Activated T-helper 1 cell treated with anti-CD3 and anti-CD28 coated beads, Interleukin-12 subunit alpha, Interleukin-12 subunit beta, Interleukin-2, Interleukin-4 antibody, amounts not matched to agents 30 ng/mL and 10 ng/mL and 1 ng/mL, durations not matched to agents 14 hours and 24 hours and 36 hours (primary cell): ENCODE data around the gene ZC3H14. TPM values are rescaled to one million over a fixed set of nuclear protein-coding genes. Genes with fewer than 3 reads are reported as not detected.

Source experiments
- DNase-seq: peaks from one replicate; pipeline ENCODE4 v3.0.0; 2021; ENCODE audit warnings: low spot score
- H3K27ac Mint-ChIP-seq: one replicate; pipeline ENCODE4 v1.8.0; 2021; ENCODE audit warnings: mild to moderate bottlenecking, mixed read lengths
- H3K27me3 Mint-ChIP-seq: one replicate; pipeline ENCODE4 v1.8.0; 2022; ENCODE audit warnings: mild to moderate bottlenecking, moderate library complexity, mixed read lengths; ENCODE audit not compliant: insufficient read depth
- H3K36me3 Mint-ChIP-seq: one replicate; pipeline ENCODE4 v1.8.0; 2021; ENCODE audit warnings: low read depth, mixed read lengths
- H3K4me1 Mint-ChIP-seq: one replicate; pipeline ENCODE4 v1.8.0; 2021; ENCODE audit warnings: low read depth, mixed read lengths
- H3K4me3 Mint-ChIP-seq: one replicate; pipeline ENCODE4 v1.8.0; 2021; ENCODE audit warnings: mild to moderate bottlenecking, moderate library complexity, mixed read lengths
- H3K9me3 Mint-ChIP-seq: one replicate; pipeline ENCODE4 v1.8.0; 2021; ENCODE audit warnings: mixed read lengths
- intact Hi-C: fragments of 100-400 bp; cut with micrococcal nuclease; formaldehyde crosslinking; loops from one replicate; pipeline ENCODE4 v1.15.1; 2024
- total RNA-seq: library from RNA; stranded (reverse); gene quantifications from 2 replicates; pipeline ENCODE4 v1.2.3, GENCODE V29; 2022

ZC3H14 gene
- total RNA-seq, 1 donor from 2014 or later = 61.0 TPM

DNA sequence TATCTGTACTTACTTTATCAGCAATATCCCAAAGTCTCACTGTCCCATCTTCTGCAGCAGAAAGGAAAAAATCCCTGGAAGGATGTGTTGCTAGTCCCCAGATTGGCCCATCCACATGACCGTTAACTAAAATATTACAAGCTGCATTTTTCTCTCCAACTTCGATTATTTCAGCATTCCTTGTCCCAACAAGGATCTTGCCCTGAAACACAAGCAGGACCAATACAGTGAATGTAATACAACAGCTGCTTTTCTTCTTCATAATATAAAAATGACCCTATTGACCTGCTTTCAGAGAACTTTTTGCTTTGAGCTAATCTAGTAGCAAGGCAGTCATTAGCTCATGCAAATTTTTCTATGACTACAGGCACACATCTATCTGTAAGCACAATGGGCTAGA, 58.3 kb downstream of the ZC3H14 start:
- no peaks in the 10 kb centered on the region for H3K4me1 Mint-ChIP-seq
- no peaks in the 10 kb centered on the region for H3K9me3 Mint-ChIP-seq
- peaks cover 3% of the 10 kb centered on the region for H3K36me3 Mint-ChIP-seq
- H3K4me3 Mint-ChIP-seq = no peak overlapping the region
- no peaks in the 10 kb centered on the region for H3K27me3 Mint-ChIP-seq
- no peak for DNase-seq
- H3K27ac Mint-ChIP-seq = no peak overlapping the region
- intact Hi-C loops = no loop called here

DNA sequence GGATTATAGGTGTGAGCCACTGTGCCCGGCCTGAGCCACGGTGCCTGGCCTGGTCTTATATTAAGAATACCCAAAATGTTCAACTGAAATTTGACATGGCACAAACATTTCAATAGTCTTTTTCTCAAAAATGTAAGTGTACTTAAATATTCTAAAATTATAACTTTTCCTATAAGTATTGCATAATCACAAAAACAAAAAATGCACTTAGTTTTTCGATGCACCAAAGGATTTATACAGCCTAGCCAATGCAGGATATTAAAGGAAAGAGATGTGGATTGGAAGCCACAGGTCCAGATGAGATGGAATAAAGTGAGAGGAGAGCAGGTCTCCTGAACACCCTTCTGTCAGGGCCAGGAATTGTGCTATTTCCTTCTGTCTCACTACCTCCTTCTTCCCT, 62.8 kb downstream of the ZC3H14 start:
- no peak for DNase-seq
- Mint-ChIP-seq H3K36me3 (no peaks in the 10 kb centered on the region), H3K27me3 (no peaks in the 10 kb centered on the region), H3K27ac (no peak overlapping the region), H3K4me3 (no peak overlapping the region), H3K9me3 (no peaks in the 10 kb centered on the region), H3K4me1 (no peaks in the 10 kb centered on the region)
- intact Hi-C loops = no loop called here

DNA sequence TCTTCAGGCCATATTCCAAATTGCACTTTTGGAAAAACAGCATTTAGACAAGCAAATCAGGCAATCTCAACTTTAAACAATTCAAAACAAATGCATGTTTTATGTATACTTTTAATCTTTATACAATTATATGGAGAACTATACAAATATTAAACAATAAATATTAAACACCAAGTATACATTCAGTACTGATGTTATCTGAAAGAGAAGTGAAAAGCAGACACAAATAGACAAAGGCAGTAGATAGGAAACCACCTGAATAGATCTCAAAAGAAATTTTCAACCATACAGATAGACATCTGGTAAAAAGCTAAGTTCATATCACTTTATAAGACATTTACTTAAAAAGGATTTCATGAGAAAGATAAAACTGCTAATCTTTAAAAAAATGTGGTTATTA, 65.2 kb downstream of the ZC3H14 start:
- Mint-ChIP-seq H3K4me1 (no peaks in the 10 kb centered on the region), H3K9me3 (no peaks in the 10 kb centered on the region), H3K27ac (no peak overlapping the region), H3K4me3 (no peak overlapping the region), H3K27me3 (no peaks in the 10 kb centered on the region), H3K36me3 (no peaks in the 10 kb centered on the region)
- intact Hi-C loops = loop anchor here (2.0 kb wide), 1 partner anchor 13 kb away; no protein-coding TSS in a partner anchor
- DNase-seq = no peak

DNA sequence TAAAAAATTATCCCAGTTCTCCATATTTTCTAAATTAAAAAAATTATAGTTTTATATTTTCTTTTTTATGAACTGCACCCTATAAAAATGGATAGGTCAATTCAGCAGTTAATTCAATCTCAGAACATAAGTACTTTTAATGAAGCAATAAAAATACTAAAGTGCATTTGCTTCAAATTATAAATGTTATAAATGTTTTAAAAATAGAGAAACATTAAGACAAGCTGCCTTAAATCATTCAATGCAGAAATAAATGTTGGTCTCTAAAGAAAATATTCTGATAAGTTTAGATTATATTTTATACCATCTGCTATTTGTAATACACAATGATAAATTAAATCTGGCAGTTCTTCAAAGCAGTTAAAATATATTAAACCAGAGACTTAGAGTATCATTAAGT, 65.6 kb downstream of the ZC3H14 start:
- H3K27ac Mint-ChIP-seq = no peak overlapping the region
- H3K27me3 Mint-ChIP-seq = no peaks in the 10 kb centered on the region
- no peaks in the 10 kb centered on the region for H3K9me3 Mint-ChIP-seq
- DNase-seq = no peak
- H3K36me3 Mint-ChIP-seq = no peaks in the 10 kb centered on the region
- H3K4me1 Mint-ChIP-seq = no peaks in the 10 kb centered on the region
- H3K4me3 Mint-ChIP-seq = no peak overlapping the region
- intact Hi-C loops = loop anchor here (2.0 kb wide), 1 partner anchor 14 kb away; no protein-coding TSS in a partner anchor

DNA sequence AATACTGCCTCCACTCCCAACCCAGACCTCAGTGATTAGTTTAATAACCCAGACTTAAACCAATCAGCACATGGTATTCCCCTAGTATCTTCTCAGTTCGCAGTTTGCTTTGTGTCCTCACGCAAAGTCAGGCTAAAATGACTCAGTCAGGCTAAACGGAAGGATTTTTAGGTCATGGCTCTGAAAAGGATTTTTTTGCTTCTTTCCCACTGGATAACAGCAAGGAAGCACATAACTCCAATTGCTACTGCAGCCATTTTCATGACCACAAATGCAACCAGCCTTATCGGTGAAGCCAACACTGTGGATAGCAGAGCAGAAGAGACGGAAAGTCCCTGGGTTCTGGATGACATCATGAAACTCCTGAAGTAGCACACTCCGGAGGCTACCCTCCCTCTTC, 67.7 kb downstream of the ZC3H14 start:
- Mint-ChIP-seq H3K36me3 (no peaks in the 10 kb centered on the region), H3K9me3 (no peaks in the 10 kb centered on the region), H3K27ac (no peak overlapping the region), H3K27me3 (no peaks in the 10 kb centered on the region), H3K4me1 (no peaks in the 10 kb centered on the region), H3K4me3 (no peak overlapping the region)
- intact Hi-C loops = no loop called here
- DNase-seq = no peak

DNA sequence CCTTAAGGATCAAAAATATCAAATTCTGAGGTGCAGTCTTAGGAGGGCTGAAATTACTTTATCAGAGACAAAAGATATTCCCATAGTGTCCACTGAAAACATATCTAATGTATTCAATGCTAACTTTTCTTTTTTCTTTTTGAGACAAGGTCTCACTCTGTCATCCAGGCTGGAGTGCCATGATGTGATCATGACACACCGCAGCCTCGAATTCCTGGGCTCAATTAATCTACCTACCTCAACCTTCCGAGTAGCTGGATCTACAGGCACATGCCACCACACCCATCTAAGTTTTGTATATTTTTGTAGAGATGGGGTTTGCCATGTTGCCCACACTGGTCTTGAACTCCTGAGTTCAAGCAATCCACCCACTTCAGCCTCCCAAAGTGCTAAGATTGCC, 68.3 kb downstream of the ZC3H14 start:
- Mint-ChIP-seq H3K27me3 (no peaks in the 10 kb centered on the region), H3K36me3 (no peaks in the 10 kb centered on the region), H3K27ac (no peak overlapping the region), H3K9me3 (no peaks in the 10 kb centered on the region), H3K4me1 (no peaks in the 10 kb centered on the region), H3K4me3 (no peak overlapping the region)
- no peak for DNase-seq
- intact Hi-C loops = no loop called here

DNA sequence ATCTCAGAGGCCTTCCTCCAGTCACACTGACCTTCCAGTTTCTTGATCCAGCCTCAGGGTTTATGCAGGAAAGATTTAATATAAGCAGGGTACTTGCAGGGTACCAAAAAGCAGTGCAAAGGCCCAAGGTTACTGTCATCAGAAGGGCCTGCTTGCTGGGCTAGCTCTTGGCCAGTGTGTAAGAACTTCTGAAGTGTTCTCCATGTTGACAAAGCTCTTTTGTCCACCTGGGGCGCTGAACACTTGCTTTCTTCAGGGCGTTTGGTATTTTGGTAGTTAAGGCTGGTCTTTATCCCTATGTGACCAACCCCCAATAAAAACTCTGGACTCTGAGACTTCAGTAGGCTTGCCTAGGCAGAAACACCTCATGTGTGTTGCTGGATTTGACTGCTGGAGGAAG, 69.7 kb downstream of the ZC3H14 start:
- no peak overlapping the region for H3K27ac Mint-ChIP-seq
- no peak overlapping the region for H3K4me3 Mint-ChIP-seq
- H3K9me3 Mint-ChIP-seq = no peaks in the 10 kb centered on the region
- intact Hi-C loops = no loop called here
- H3K4me1 Mint-ChIP-seq = no peaks in the 10 kb centered on the region
- H3K36me3 Mint-ChIP-seq = no peaks in the 10 kb centered on the region
- H3K27me3 Mint-ChIP-seq = no peaks in the 10 kb centered on the region
- no peak for DNase-seq

DNA sequence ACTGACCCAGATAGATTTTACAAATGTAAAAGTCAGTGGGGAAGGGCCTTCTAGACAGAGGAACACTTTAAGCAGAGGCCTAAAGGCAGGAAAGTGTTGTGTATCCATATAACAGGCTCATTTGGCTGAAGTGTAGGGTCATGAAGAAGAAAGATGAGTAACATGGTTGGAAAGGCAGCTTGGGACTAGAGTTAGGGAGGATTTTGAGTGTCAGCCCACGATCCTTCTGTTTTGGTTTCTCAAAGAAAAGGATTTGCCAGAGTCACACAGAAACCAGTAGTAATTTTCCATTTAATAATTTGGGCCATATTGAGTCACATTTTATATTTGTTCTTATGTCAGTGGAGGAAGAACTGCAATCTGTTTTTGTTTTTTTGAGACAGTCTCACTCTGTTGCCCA, 76.4 kb downstream of the ZC3H14 start:
- DNase-seq = no peak
- peaks cover 15% of the 10 kb centered on the region for H3K9me3 Mint-ChIP-seq
- no peaks in the 10 kb centered on the region for H3K27me3 Mint-ChIP-seq
- intact Hi-C loops = no loop called here
- H3K4me1 Mint-ChIP-seq = no peaks in the 10 kb centered on the region
- H3K27ac Mint-ChIP-seq = no peak overlapping the region
- H3K36me3 Mint-ChIP-seq = peaks cover 4% of the 10 kb centered on the region
- no peak overlapping the region for H3K4me3 Mint-ChIP-seq

DNA sequence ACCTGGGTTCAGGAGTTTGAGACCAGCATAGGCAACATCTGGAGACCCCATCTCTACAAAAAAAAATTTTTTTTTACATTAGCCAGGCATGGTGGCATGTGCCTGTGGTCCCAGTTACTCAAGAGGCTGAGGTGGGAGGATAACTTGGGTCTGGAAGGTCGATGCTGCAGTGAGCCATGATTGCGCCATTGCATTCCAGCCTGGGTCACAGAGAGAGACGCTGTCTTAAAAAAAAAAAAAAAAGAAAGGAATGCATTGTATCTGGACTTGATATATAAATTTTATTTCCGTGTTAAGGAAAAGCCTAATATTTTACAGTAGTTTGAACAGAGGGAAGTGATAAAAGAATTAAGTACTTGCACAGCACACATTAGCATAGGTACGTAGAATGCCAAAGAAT, 97.2 kb downstream of the ZC3H14 start:
- H3K4me3 Mint-ChIP-seq = no peak overlapping the region
- no peaks in the 10 kb centered on the region for H3K27me3 Mint-ChIP-seq
- no peak for DNase-seq
- no peaks in the 10 kb centered on the region for H3K36me3 Mint-ChIP-seq
- H3K4me1 Mint-ChIP-seq = no peaks in the 10 kb centered on the region
- no peak overlapping the region for H3K27ac Mint-ChIP-seq
- peaks cover 16% of the 10 kb centered on the region for H3K9me3 Mint-ChIP-seq
- intact Hi-C loops = no loop called here

DNA sequence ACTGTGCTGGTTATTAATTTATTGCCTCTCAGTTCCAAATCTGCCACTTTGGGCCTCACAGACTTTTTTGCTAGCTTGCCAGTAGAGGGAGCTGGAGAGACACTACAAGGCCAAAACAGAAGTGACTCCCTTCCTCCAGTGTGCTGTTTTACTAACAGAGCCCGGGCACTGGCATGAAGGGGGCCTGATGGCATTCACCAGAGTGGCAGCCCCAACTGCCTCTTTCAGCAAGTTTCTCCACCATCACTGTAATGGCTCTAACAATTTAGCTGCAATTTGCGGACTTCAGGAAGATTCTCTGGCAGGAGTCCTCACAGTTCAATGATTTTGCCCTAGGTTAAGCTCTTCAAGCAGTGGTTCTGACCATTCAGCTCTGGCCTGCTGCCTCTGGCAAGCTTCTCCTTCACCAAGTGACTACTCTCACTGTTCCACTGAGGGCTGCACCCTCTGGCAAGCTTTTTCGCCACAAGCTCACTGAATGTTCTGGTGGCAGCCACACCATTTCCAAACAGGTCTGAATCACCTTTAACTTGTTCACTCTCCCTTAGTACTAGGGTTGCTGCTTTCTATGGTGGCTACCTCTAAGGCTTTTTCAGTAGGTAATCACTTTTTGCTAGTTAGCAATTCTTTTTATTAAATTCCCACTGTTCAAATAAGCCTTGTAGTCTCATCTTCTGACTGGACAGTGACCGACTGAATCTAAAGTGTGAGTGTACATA, 104.9 kb downstream of the ZC3H14 start:
- no peak overlapping the region for H3K27ac Mint-ChIP-seq
- H3K9me3 Mint-ChIP-seq = peaks cover 9% of the 10 kb centered on the region

DNA sequence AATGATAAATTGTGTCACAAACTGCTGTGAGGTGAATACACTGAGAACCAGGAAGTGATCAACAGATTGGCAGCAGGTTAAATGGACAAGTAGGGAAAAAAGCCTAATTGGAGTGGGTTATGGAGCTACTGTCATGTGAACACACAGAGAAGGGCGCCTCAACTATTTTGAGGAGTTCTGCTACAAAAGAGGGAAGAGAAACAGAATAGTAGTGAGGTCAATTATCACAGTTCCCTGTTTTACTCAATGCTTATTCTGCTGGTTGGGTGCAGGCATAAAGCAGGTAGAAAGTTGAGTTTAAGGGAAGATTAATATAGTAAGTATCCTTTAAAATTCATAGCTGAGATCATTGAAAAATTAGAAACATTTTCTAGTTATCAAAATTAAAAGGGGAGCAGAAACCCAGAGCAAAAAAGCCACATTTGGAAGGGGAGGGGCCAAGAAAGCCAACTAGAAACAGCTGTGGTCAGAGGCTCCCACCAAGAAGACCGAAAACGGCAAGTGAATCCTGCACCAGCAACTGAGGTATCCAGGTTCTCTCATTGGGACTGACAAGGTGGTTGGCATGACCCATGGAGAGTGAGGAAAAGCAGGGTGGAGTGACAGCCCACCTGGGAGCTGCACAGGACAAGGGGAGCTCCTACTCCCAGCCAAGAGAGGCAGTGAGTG, 105.7 kb downstream of the ZC3H14 start:
- intact Hi-C loops = no loop called here
- Mint-ChIP-seq H3K27ac (no peak overlapping the region), H3K4me3 (no peak overlapping the region), H3K4me1 (no peaks in the 10 kb centered on the region), H3K36me3 (no peaks in the 10 kb centered on the region), H3K27me3 (no peaks in the 10 kb centered on the region), H3K9me3 (peaks cover 9% of the 10 kb centered on the region)
- no peak for DNase-seq

More for the DNA sequence above, 104.9 kb downstream of the ZC3H14 start:
- peak; percentile 29 for DNase-seq
- H3K4me3 Mint-ChIP-seq = no peak overlapping the region
- no peaks in the 10 kb centered on the region for H3K4me1 Mint-ChIP-seq
- intact Hi-C loops = loop anchor here (1.0 to 2.0 kb wide), 4 partner anchors 125 to 1248 kb away; partner anchors contain the start of gene EML5
- no peaks in the 10 kb centered on the region for H3K27me3 Mint-ChIP-seq
- no peaks in the 10 kb centered on the region for H3K36me3 Mint-ChIP-seq

DNA sequence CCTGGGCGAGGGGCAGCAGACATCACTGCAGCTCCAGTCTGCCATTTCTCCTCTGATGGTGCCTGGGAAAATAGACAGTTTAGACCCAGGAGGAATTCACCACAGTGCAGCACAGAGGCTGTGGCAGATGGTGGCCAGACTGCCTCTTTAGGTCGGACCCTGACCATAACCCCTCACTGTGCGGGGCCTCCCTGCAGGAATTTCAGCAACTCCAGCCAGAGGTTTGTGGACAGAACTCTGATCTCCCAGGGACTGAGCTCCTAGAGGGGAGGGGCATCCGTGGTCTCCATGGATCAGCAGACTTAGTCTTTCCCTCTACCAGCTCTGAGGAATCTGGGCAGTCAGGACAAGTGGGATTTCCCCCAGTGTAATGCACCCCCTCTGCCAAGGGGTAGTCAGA, 106.5 kb downstream of the ZC3H14 start:
- no peak overlapping the region for H3K4me3 Mint-ChIP-seq
- intact Hi-C loops = no loop called here
- H3K4me1 Mint-ChIP-seq = no peaks in the 10 kb centered on the region
- no peaks in the 10 kb centered on the region for H3K27me3 Mint-ChIP-seq
- DNase-seq = no peak
- H3K9me3 Mint-ChIP-seq = peaks cover 9% of the 10 kb centered on the region
- H3K36me3 Mint-ChIP-seq = no peaks in the 10 kb centered on the region
- no peak overlapping the region for H3K27ac Mint-ChIP-seq
